ENCODE results near the gene TRPM2.

Gene TRPM2

DNA sequence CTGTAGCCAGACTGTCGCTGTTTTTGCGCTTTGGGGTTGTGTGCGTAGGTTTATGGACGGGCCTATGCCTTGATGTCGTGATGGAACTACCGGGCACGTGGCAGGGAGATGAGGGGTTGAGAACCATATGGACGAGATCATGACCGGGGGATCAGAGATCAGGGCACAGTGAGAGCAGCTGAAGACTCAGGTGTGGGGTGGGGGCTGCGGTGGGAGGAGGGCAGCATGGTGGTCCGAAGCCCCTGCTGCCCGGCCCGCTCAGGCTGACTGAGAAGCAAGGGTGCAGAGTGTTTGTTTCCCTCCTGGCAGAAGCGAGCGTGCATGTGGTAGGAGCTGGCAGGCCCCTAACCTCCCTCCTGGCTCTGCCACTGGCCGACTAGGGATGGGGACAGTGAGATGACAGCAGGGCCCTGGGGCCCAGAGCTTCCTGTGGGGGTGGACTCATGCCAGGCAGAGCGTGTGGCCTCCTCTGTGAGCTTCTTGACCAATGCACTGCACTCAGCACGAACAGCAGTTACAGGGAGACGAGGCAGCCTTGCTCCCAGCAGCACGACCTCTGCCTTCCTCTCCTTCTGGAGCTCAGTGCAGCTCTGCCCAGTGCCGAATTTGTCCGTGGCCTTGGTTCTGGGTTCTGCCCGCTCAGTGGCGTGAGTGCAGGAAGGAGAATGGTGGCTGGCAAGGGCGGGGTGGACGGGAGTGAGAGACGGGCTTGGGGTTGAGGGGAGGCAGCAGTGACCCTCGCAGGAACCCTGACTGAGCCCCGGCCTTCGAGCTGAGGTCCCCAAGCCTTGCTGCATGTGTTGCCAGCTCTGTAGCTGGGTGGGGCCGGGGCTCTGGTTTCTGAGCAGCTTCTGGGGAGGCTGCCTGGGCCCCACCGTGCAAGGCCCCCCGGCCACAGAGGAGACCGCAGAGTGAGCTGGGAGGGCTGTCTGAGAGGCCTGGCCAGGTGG is 79.7 kb downstream of the TRPM2 start:
- Histone ChIP-seq H3K4me1 (ENCODE audit: control insufficient read depth in 2 of 2, insufficient read depth in 2 of 2, low read length in 2 of 2) (peaks cover 0 to under 1% of the 10 kb centered on the region in 2 donors), H3K36me3 (ENCODE audit: control insufficient read depth in 2 of 2, insufficient read depth in 2 of 2, low read length in 2 of 2) (no peaks in the 10 kb centered on the region), H3K27me3 (ENCODE audit: control insufficient read depth in 2 of 2, insufficient read depth in 2 of 2, low read length in 2 of 2) (no peaks in the 10 kb centered on the region), H3K9ac (ENCODE audit: low read depth in 1 of 2, low read length in 2 of 2) (no peak overlapping the region), H3K4me3 (ENCODE audit: low read length in 2 of 2) (no peak overlapping the region), H3K27ac (ENCODE audit: low read depth in 2 of 2, low read length in 2 of 2) (no peak overlapping the region), H3K9me3 (ENCODE audit: control insufficient read depth in 2 of 2, low read length in 2 of 2) (no peaks in the 10 kb centered on the region)

DNA sequence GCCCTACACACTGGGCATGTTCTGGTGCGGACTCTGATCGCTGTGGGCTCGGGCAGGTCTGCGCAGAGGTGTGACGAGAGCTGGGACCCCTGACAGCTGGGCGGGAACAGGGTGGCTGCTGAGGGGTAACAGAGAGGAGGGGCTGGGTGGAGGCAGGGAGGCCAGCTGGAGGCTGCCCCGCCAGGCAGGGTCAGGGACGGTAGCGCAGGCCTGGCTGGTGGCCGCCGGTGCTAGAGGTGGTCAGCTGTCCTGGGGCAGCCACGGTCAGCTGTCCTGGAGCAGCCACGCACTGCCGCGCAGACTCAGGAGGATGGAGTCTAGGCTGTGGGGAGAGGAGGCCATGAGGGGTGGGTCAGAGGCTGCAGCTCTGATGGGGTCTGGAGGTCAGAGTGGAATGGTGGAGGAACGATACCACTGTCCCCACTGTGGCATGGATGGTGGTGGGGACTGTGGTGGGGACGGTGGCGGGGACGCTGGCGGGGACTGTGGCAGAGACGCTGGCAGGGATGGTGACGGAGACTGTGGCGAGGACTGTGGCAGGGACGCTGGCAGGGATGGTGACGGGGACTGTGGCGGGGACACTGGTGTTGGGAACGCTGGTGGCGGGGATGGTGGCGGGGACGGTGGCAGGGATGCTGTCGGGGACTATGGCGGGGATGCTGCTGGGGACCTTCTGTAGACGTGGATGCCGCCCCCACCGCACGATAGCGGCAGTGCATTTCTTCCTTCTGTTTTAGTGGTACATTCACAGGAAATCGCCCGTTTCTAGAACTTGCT is 80.6 kb downstream of the TRPM2 start:
- H3K27me3 ChIP-seq (ENCODE audit: control insufficient read depth in 2 of 2, insufficient read depth in 2 of 2, low read length in 2 of 2), result no peaks in the 10 kb centered on the region
- H3K36me3 ChIP-seq (ENCODE audit: control insufficient read depth in 2 of 2, insufficient read depth in 2 of 2, low read length in 2 of 2), result no peaks in the 10 kb centered on the region
- no peaks in the 10 kb centered on the region for H3K9me3 ChIP-seq (ENCODE audit: control insufficient read depth in 2 of 2, low read length in 2 of 2)
- H3K4me1 ChIP-seq (ENCODE audit: control insufficient read depth in 2 of 2, insufficient read depth in 2 of 2, low read length in 2 of 2), result peaks cover 0 to 3% of the 10 kb centered on the region in 2 donors
- no peak overlapping the region for H3K9ac ChIP-seq (ENCODE audit: low read depth in 1 of 2, low read length in 2 of 2)
- no peak overlapping the region for H3K27ac ChIP-seq (ENCODE audit: low read depth in 2 of 2, low read length in 2 of 2)
- no peak overlapping the region for H3K4me3 ChIP-seq (ENCODE audit: low read length in 2 of 2)

DNA sequence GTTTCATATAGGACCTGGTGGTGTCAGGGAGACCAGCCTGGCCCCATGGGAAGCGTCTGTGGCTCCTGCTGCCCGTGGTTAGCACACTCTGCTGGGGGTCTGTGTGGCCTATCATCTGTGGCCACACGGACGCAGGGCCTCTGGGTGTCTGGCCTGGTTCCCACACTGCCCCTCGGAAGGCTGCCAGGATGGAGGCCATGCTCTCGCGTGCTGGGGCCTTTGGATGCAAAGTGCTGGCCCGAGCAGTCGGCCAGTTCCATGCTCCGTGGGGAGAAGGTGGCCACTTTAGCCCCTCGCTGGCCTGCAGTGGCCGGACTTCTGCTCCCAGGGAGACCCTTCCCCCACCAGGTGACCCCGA is 81.1 kb downstream of the TRPM2 start:
- Histone ChIP-seq H3K9me3 (ENCODE audit: control insufficient read depth in 2 of 2, low read length in 2 of 2) (no peaks in the 10 kb centered on the region), H3K27ac (ENCODE audit: low read depth in 2 of 2, low read length in 2 of 2) (no peak overlapping the region), H3K36me3 (ENCODE audit: control insufficient read depth in 2 of 2, insufficient read depth in 2 of 2, low read length in 2 of 2) (no peaks in the 10 kb centered on the region), H3K27me3 (ENCODE audit: control insufficient read depth in 2 of 2, insufficient read depth in 2 of 2, low read length in 2 of 2) (no peaks in the 10 kb centered on the region), H3K4me3 (ENCODE audit: low read length in 2 of 2) (no peak overlapping the region), H3K4me1 (ENCODE audit: control insufficient read depth in 2 of 2, insufficient read depth in 2 of 2, low read length in 2 of 2) (peaks cover 0 to 3% of the 10 kb centered on the region in 2 donors), H3K9ac (ENCODE audit: low read depth in 1 of 2, low read length in 2 of 2) (no peak overlapping the region)

DNA sequence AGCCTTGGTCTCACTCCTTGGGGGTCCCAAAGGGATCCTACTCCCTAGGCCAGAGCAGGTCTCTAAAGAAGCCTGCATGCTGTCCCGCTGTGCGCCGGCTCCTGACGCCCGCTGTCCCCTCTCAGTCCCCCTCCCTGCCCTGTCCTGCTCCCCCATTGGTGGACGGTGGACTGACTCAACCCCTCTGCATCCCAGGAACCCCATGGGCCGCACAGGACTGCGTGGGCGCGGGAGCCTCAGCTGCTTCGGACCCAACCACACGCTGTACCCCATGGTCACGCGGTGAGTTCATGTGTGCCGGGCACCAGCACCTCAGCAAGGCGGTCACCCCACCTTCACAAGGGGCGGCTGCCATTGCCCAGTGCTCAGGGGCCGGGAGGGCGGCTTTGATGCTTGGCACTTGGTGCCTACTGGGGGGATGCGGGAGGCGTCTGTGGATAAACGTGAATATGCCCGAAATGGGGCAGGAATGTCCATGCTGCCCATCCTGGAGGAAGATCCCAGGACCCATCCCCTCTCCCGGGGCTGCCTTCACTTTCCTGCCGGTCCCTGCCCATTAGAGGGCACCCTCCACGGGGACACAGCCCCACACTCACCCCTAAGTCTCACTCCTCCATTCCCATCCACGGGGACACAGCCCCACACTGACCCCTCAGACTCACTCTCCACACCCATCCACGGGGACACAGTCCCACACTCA is 81.7 kb downstream of the TRPM2 start:
- H3K36me3 ChIP-seq (ENCODE audit: control insufficient read depth in 2 of 2, insufficient read depth in 2 of 2, low read length in 2 of 2), result no peaks in the 10 kb centered on the region
- peaks cover 0 to 3% of the 10 kb centered on the region in 2 donors for H3K4me1 ChIP-seq (ENCODE audit: control insufficient read depth in 2 of 2, insufficient read depth in 2 of 2, low read length in 2 of 2)
- H3K9me3 ChIP-seq (ENCODE audit: control insufficient read depth in 2 of 2, low read length in 2 of 2), result no peaks in the 10 kb centered on the region
- no peak overlapping the region for H3K9ac ChIP-seq (ENCODE audit: low read depth in 1 of 2, low read length in 2 of 2)
- no peak overlapping the region for H3K27ac ChIP-seq (ENCODE audit: low read depth in 2 of 2, low read length in 2 of 2)
- H3K27me3 ChIP-seq (ENCODE audit: control insufficient read depth in 2 of 2, insufficient read depth in 2 of 2, low read length in 2 of 2), result no peaks in the 10 kb centered on the region
- H3K4me3 ChIP-seq (ENCODE audit: low read length in 2 of 2), result no peak overlapping the region

DNA sequence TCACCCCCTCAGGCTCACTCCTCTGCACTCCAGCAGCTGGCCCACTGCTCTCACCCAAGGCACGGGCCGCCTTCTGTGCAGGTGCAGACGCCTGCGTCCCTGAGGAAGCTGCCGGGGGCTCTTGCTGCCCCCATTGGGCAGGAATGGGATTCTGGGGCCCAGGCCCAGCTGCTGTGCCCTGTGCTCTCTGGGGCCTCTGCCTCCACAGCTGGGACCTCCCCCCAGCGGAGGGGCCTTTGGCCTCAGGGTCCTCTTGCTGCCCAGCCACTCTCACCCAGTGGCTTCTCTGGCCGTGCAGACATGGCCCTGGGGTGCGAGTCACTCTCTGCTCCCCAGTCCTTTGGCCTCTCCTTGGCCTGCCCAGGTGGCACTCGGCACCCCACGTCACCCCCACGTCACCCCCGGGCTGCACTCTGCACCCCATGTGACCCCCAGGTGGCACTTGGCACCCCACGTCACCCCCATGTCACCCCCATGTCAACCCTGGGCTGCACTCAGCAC is 82.7 kb downstream of the TRPM2 start:
- Histone ChIP-seq H3K9me3 (ENCODE audit: control insufficient read depth in 2 of 2, low read length in 2 of 2) (no peaks in the 10 kb centered on the region), H3K4me3 (ENCODE audit: low read length in 2 of 2) (no peak overlapping the region), H3K4me1 (ENCODE audit: control insufficient read depth in 2 of 2, insufficient read depth in 2 of 2, low read length in 2 of 2) (peaks cover 0 to 3% of the 10 kb centered on the region in 2 donors), H3K9ac (ENCODE audit: low read depth in 1 of 2, low read length in 2 of 2) (no peak overlapping the region), H3K27ac (ENCODE audit: low read depth in 2 of 2, low read length in 2 of 2) (no peak overlapping the region), H3K27me3 (ENCODE audit: control insufficient read depth in 2 of 2, insufficient read depth in 2 of 2, low read length in 2 of 2) (no peaks in the 10 kb centered on the region), H3K36me3 (ENCODE audit: control insufficient read depth in 2 of 2, insufficient read depth in 2 of 2, low read length in 2 of 2) (no peaks in the 10 kb centered on the region)

DNA sequence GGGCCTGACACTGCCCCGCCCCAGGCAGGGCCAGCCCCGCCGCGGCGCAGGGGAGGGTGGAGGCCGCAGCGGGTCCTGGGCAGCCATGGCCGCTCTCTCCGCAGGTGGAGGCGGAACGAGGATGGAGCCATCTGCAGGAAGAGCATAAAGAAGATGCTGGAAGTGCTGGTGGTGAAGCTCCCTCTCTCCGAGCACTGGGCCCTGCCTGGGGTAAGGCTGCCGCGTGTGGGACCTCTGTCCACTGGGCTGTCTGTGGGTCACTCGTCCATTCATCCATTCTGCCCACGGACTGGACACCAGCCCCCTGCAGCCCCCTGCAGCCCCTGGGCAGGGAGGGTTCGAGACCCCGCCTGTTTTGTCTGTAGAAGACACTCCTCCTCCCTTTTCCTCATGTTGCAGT is 83.5 kb downstream of the TRPM2 start:
- H3K9me3 ChIP-seq (ENCODE audit: control insufficient read depth in 2 of 2, low read length in 2 of 2), result no peaks in the 10 kb centered on the region
- no peaks in the 10 kb centered on the region for H3K36me3 ChIP-seq (ENCODE audit: control insufficient read depth in 2 of 2, insufficient read depth in 2 of 2, low read length in 2 of 2)
- H3K27me3 ChIP-seq (ENCODE audit: control insufficient read depth in 2 of 2, insufficient read depth in 2 of 2, low read length in 2 of 2), result no peaks in the 10 kb centered on the region
- H3K4me3 ChIP-seq (ENCODE audit: low read length in 2 of 2), result no peak overlapping the region
- no peak overlapping the region for H3K27ac ChIP-seq (ENCODE audit: low read depth in 2 of 2, low read length in 2 of 2)
- H3K9ac ChIP-seq (ENCODE audit: low read depth in 1 of 2, low read length in 2 of 2), result no peak overlapping the region
- peaks cover 0 to 3% of the 10 kb centered on the region in 2 donors for H3K4me1 ChIP-seq (ENCODE audit: control insufficient read depth in 2 of 2, insufficient read depth in 2 of 2, low read length in 2 of 2)

DNA sequence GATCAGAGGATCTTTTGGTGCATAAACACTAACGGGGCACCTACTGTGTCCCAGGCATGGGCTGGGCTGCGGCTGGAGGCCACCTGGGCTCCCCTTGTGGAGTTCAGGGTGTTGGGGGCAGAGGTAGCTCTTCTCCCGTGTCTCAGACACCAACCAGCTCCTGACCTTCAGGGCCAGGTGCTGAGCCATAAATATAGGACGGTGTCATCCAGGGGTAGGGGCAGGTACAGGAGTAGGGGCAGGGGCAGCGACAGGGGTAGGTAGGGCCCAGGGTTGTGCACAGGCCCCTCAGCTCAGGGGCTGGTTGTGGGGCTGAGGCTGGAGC is 83.9 kb downstream of the TRPM2 start:
- no peak overlapping the region for H3K4me3 ChIP-seq (ENCODE audit: low read length in 2 of 2)
- no peaks in the 10 kb centered on the region for H3K9me3 ChIP-seq (ENCODE audit: control insufficient read depth in 2 of 2, low read length in 2 of 2)
- no peaks in the 10 kb centered on the region for H3K27me3 ChIP-seq (ENCODE audit: control insufficient read depth in 2 of 2, insufficient read depth in 2 of 2, low read length in 2 of 2)
- peaks cover 0 to 3% of the 10 kb centered on the region in 2 donors for H3K4me1 ChIP-seq (ENCODE audit: control insufficient read depth in 2 of 2, insufficient read depth in 2 of 2, low read length in 2 of 2)
- no peak overlapping the region for H3K9ac ChIP-seq (ENCODE audit: low read depth in 1 of 2, low read length in 2 of 2)
- H3K27ac ChIP-seq (ENCODE audit: low read depth in 2 of 2, low read length in 2 of 2), result no peak overlapping the region
- H3K36me3 ChIP-seq (ENCODE audit: control insufficient read depth in 2 of 2, insufficient read depth in 2 of 2, low read length in 2 of 2), result no peaks in the 10 kb centered on the region

DNA sequence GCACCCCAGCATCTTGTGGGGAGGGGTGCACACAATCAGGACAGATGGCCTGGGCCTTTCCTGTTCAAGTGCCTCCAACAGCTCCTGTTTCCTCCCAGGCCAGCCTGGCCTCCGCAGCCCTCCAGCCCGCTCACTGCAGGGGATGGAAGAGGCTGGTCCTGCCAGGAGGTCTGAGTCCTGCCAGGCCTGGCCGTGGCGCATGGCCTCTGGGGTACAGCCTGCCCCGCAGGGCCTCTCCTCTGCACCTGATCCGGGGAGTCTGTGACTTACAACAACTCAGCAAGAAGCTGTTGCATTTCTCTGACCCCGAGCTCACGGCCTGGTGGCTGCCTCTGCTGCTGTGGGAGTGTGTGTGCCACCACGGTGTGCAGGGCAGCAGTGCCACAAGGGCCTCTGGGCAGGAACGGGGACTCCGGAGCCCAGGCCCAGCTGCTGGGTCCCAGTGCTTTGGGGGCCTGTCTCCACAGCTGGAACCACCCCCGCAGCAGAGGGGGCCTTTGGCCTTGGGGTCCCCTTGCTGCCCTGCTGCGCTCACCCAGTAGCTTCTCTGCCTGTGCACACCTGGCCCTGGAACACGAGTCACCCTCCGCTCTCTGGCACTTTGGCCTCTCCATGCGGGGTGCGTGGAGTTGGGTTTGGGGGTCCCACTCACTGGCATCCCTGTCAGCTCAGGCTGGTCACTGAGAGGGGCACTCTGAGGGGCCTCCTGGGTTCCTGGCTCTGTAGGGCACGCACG is 84.4 kb downstream of the TRPM2 start:
- H3K27me3 ChIP-seq (ENCODE audit: control insufficient read depth in 2 of 2, insufficient read depth in 2 of 2, low read length in 2 of 2), result no peaks in the 10 kb centered on the region

DNA sequence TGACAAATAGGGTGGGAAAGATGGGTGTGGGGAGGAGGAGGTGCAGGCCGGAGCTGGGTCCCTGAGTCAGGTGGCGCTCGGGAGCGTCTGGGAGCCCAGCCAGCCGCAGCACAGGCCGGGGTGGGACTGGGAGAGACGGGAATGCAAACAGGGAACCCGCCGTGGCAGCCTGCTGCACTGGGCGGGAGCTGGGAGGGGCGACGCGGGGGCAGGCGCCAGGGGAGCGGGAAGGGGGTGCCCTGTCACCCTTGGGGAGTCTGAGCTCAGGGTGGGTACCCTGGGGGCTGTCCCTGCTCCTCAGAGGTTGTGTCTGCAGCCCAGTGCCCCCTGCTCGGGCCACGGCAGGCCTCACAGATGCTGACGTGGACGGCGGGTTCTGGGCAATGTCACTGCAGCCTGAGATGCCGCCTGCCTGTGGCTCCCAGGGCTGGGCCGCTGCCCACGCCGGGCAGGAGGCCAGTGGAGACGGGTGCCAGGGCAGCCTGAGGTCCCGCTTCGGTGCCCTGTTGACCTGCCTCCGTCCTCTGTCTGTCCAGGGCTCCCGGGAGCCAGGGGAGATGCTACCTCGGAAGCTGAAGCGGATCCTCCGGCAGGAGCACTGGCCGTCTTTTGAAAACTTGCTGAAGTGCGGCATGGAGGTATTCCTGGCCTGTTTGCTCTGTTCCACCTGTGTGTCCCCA is 85.2 kb downstream of the TRPM2 start:
- Histone ChIP-seq H3K9me3 (ENCODE audit: control insufficient read depth in 2 of 2, low read length in 2 of 2) (no peaks in the 10 kb centered on the region), H3K27me3 (ENCODE audit: control insufficient read depth in 2 of 2, insufficient read depth in 2 of 2, low read length in 2 of 2) (no peaks in the 10 kb centered on the region), H3K9ac (ENCODE audit: low read depth in 1 of 2, low read length in 2 of 2) (no peak overlapping the region), H3K36me3 (ENCODE audit: control insufficient read depth in 2 of 2, insufficient read depth in 2 of 2, low read length in 2 of 2) (no peaks in the 10 kb centered on the region), H3K4me1 (ENCODE audit: control insufficient read depth in 2 of 2, insufficient read depth in 2 of 2, low read length in 2 of 2) (peaks cover 0 to 3% of the 10 kb centered on the region in 2 donors), H3K4me3 (ENCODE audit: low read length in 2 of 2) (peak overlapping the region in 1 of 2 donors; percentile 39), H3K27ac (ENCODE audit: low read depth in 2 of 2, low read length in 2 of 2) (peak overlapping the region in 1 of 2 donors; percentile 38)

More for the DNA sequence above, 84.4 kb downstream of the TRPM2 start:
- Histone ChIP-seq H3K4me3 (ENCODE audit: low read length in 2 of 2) (no peak overlapping the region), H3K9ac (ENCODE audit: low read depth in 1 of 2, low read length in 2 of 2) (no peak overlapping the region), H3K4me1 (ENCODE audit: control insufficient read depth in 2 of 2, insufficient read depth in 2 of 2, low read length in 2 of 2) (peaks cover 0 to 3% of the 10 kb centered on the region in 2 donors), H3K36me3 (ENCODE audit: control insufficient read depth in 2 of 2, insufficient read depth in 2 of 2, low read length in 2 of 2) (no peaks in the 10 kb centered on the region), H3K9me3 (ENCODE audit: control insufficient read depth in 2 of 2, low read length in 2 of 2) (no peaks in the 10 kb centered on the region), H3K27ac (ENCODE audit: low read depth in 2 of 2, low read length in 2 of 2) (peak overlapping the region in 1 of 2 donors; percentile 38)

Measured in mucosa of rectum (tissue), 2 donors.